HepG2 (cell line): ENCODE results near the gene PLIN4. TPM values are rescaled to one million over a fixed set of nuclear protein-coding genes. Genes with fewer than 3 reads are reported as not detected.
A peak's percentile ranks its signal among the peaks of the same experiment; 100 is the strongest.

ENCODE experiments used
- ARID4A ChIP-seq: sonication (generic); formaldehyde crosslinking; IDR thresholded peaks from 2 replicates; pipeline ENCODE4 v1.5.0; 2020; ENCODE audit warnings: mild to moderate bottlenecking, missing genetic modification reagents, borderline replicate concordance
- ERF ChIP-seq: IDR thresholded peaks from 2 replicates; pipeline ENCODE4 v1.6.1; 2018; ENCODE audit warnings: missing biosample characterization, missing genetic modification reagents
- ETV6 ChIP-seq: sonication (generic); formaldehyde crosslinking; conservative IDR thresholded peaks from 2 replicates; pipeline ENCODE4 v1.4.0; 2020; ENCODE audit warnings: missing genetic modification reagents
- GATAD2A ChIP-seq: IDR thresholded peaks from 2 replicates; pipeline ENCODE4 v1.6.1; 2016
- HDAC1 ChIP-seq: sonication (generic); formaldehyde crosslinking; IDR thresholded peaks from 2 replicates; pipeline ENCODE4 v1.5.1; 2020; ENCODE audit warnings: mild to moderate bottlenecking, missing genetic modification reagents
- HDAC2 ChIP-seq: sonication (generic); formaldehyde crosslinking; IDR thresholded peaks from 2 replicates; pipeline ENCODE4 v1.4.0; 2020; ENCODE audit warnings: missing genetic modification reagents
- KMT2A ChIP-seq: sonication (generic); formaldehyde crosslinking; IDR thresholded peaks from 2 replicates; pipeline ENCODE4 v1.4.0; 2020; ENCODE audit warnings: missing genetic modification reagents
- PAF1 ChIP-seq: IDR thresholded peaks from 2 replicates; pipeline ENCODE4 v1.6.1; 2016; ENCODE audit warnings: missing genetic modification reagents, missing compliant biosample characterization
- RERE ChIP-seq: IDR thresholded peaks from 2 replicates; pipeline ENCODE4 v1.6.1; 2016; ENCODE audit warnings: low read depth, missing genetic modification reagents, missing compliant biosample characterization
- SIX1 ChIP-seq: sonication (generic); formaldehyde crosslinking; IDR thresholded peaks from 2 replicates; pipeline ENCODE4 v1.4.0; 2020; ENCODE audit warnings: missing genetic modification reagents, borderline replicate concordance
- SMARCE1 ChIP-seq: fragments of 450-650 bp; IDR thresholded peaks from 2 replicates; pipeline ENCODE4 v1.6.1; 2017; ENCODE audit warnings: borderline replicate concordance
- ZNF326 ChIP-seq: sonication (generic); formaldehyde crosslinking; IDR thresholded peaks from 2 replicates; pipeline ENCODE4 v1.4.0; 2020; ENCODE audit warnings: missing genetic modification reagents, borderline replicate concordance
- ZNF552 ChIP-seq: sonication (generic); formaldehyde crosslinking; IDR thresholded peaks from 2 replicates; pipeline ENCODE4 v1.9.0; 2022; ENCODE audit warnings: missing genetic modification reagents, mild to moderate bottlenecking, borderline replicate concordance
- ZNF639 ChIP-seq: conservative IDR thresholded peaks from 2 replicates; pipeline ENCODE4 v1.6.1; 2018; ENCODE audit warnings: missing genetic modification reagents
- ZNF704 ChIP-seq: sonication (generic); formaldehyde crosslinking; IDR thresholded peaks from 2 replicates; pipeline ENCODE4 v1.8.1; 2023; ENCODE audit warnings: mild to moderate bottlenecking, inconsistent platforms, moderate library complexity, missing genetic modification reagents, borderline replicate concordance
- ZNF781 ChIP-seq: sonication (generic); formaldehyde crosslinking; IDR thresholded peaks from 2 replicates; pipeline ENCODE4 v1.5.1; 2020; ENCODE audit warnings: borderline replicate concordance, mild to moderate bottlenecking, missing genetic modification reagents; ENCODE audit errors: not compliant biosample characterization
- ZNF782 ChIP-seq: sonication (generic); formaldehyde crosslinking; IDR thresholded peaks from 2 replicates; pipeline ENCODE4 v1.4.0; 2020; ENCODE audit warnings: missing genetic modification reagents, mild to moderate bottlenecking, borderline replicate concordance
- polyA plus RNA-seq, 8 experiments: library from polyadenylated mRNA; depleted of rRNA in 3 of 8; stranded (reverse) in 7 of 8; unstranded in 1 of 8; fragments of >200 nt; fragmentation: Illumina TruSeq in 4 of 8; extraction: Trizol in 4 of 8; gene quantifications; 2 replicates each; pipeline versions ENCODE4 v1.2.1 to v1.2.3, GENCODE V29; 2011 to 2016; ENCODE audit warnings: low read depth in 4 of 8, missing spikeins in 1 of 8, mixed read lengths in 1 of 8; ENCODE audit not compliant: insufficient read depth in 1 of 8
- total RNA-seq, 5 experiments: library from RNA; depleted of rRNA; stranded (reverse); fragments of >200 nt; fragmentation: Illumina TruSeq; extraction: Trizol; gene quantifications; 2 replicates each; pipeline ENCODE4 v1.2.3, GENCODE V29; 2016; ENCODE audit warnings: low read depth in 1 of 5

Gene PLIN4
- total and polyA plus RNA-seq, 2 of the 13 experiments (the other 11 are each of a cell fraction or from before 2014, with no cell fraction given): 1.1 to 1.3 TPM

GRCh38 chr19:4523306-4524110, 5.2 kb upstream of the PLIN4 start (continued):
- peak; percentile 48 for TF ChIP-seq HDAC2
- TF ChIP-seq GATAD2A (CRISPR knock-in tag): peak; percentile 72
- TF ChIP-seq ZNF781 (CRISPR knock-in tag): no peak
- no peak for TF ChIP-seq KMT2A (CRISPR knock-in tag)
- TF ChIP-seq SIX1 (CRISPR knock-in tag): no peak
- no peak for TF ChIP-seq ZNF326 (CRISPR knock-in tag)
- no peak for TF ChIP-seq SMARCE1
- TF ChIP-seq HDAC1 (CRISPR knock-in tag): peak; percentile 48; the same call in 1 of the 2 replicates
- no peak for TF ChIP-seq ZNF639 (CRISPR knock-in tag)
- no peak for TF ChIP-seq ETV6
- TF ChIP-seq PAF1 (CRISPR knock-in tag): no peak
- no peak for TF ChIP-seq ZNF782 (CRISPR knock-in tag)
- TF ChIP-seq ERF (CRISPR knock-in tag): peak; percentile 43; the same call in 1 of the 2 replicates
- TF ChIP-seq ZNF704 (CRISPR knock-in tag): no peak
- no peak for TF ChIP-seq ZNF552
- no peak for TF ChIP-seq RERE (CRISPR knock-in tag)
- peak; percentile 48; the same call in 1 of the 2 replicates for TF ChIP-seq ARID4A
